Fibroblast of skin of right biceps (primary cell): ENCODE measurements around the gene SFI1.

ENCODE experiments used
- DNase-seq: peaks from one replicate; pipeline ENCODE4 v3.0.0-alpha.2; 2013

Gene SFI1

GRCh38 chr22:31603574-31603973, 107.2 kb downstream of the SFI1 start:
- DNase-seq: no peak

- DNase-seq: no peak
Measured at GRCh38 chr22:31604137-31604705, 107.9 kb downstream of the SFI1 start.

GRCh38 chr22:31604746-31605705, 108.7 kb downstream of the SFI1 start:
- no peak for DNase-seq

- DNase-seq: no peak
Measured at GRCh38 chr22:31605851-31606585, 109.7 kb downstream of the SFI1 start.

- DNase-seq: no peak
Measured at GRCh38 chr22:31607696-31608095, 111.4 kb downstream of the SFI1 start.

- DNase-seq: no peak
Measured at GRCh38 chr22:31609716-31610115, 113.4 kb downstream of the SFI1 start.

- DNase-seq: no peak
Measured at GRCh38 chr22:31610611-31611010, 114.3 kb downstream of the SFI1 start.

GRCh38 chr22:31611061-31611760, 114.9 kb downstream of the SFI1 start:
- DNase-seq: no peak

- no peak for DNase-seq
Measured at GRCh38 chr22:31612891-31613285, 116.6 kb downstream of the SFI1 start.

- no peak for DNase-seq
Measured at GRCh38 chr22:31613286-31613903, 117.1 kb downstream of the SFI1 start.

- no peak for DNase-seq
Measured at GRCh38 chr22:31613904-31614296, 117.6 kb downstream of the SFI1 start.

- DNase-seq: no peak
Measured at GRCh38 chr22:31614781-31615490, 118.6 kb downstream of the SFI1 start.

GRCh38 chr22:31615491-31615860, 119.1 kb downstream of the SFI1 start:
- DNase-seq: no peak

GRCh38 chr22:31615940-31616314, 119.6 kb downstream of the SFI1 start:
- no peak for DNase-seq

GRCh38 chr22:31616315-31616980, 120.1 kb downstream of the SFI1 start:
- DNase-seq: no peak

GRCh38 chr22:31618057-31618456, 121.7 kb downstream of the SFI1 start:
- no peak for DNase-seq

GRCh38 chr22:31618471-31619176, 122.3 kb downstream of the SFI1 start:
- no peak for DNase-seq

GRCh38 chr22:31619611-31620300, 123.4 kb downstream of the SFI1 start:
- DNase-seq: no peak

GRCh38 chr22:31620756-31621480, 124.6 kb downstream of the SFI1 start:
- no peak for DNase-seq
